Activated CD8-positive, alpha-beta T cell treated with anti-CD3 and anti-CD28 coated beads for 36 hours (primary cell): ENCODE data around the gene TRHDE. TPM values are rescaled to one million over a fixed set of nuclear protein-coding genes. Genes with fewer than 3 reads are reported as not detected.

Experiments used
- ATAC-seq: fragments of 200-7000 bp; cut with Tn5 transposase; one replicate; pipeline ENCODE4 v1.10.0; 2021; ENCODE audit warnings: mild to moderate bottlenecking, moderate library complexity
- CTCF ChIA-PET: fragments of 350-600 bp; sonication (Branson Sonifier 250); formaldehyde crosslinking; loops from one replicate; lab custom pipeline; 2021; ENCODE audit warnings: antibody characterized with exemption; lab: Charles Lee
- POLR2A ChIA-PET: fragments of 350-600 bp; sonication (Branson Sonifier 250); formaldehyde crosslinking; loops from one replicate; lab custom pipeline; 2021; ENCODE audit warnings: antibody characterized with exemption; lab: Charles Lee
- DNase-seq: peaks from one replicate; pipeline ENCODE4 v3.0.0-alpha.2; 2020
- H3K27ac Mint-ChIP-seq: one replicate; pipeline ENCODE4 v1.8.0; 2021; ENCODE audit warnings: mild to moderate bottlenecking, mixed read lengths
- H3K27me3 Mint-ChIP-seq: one replicate; pipeline ENCODE4 v1.8.0; 2021; ENCODE audit warnings: mixed read lengths
- H3K36me3 Mint-ChIP-seq: one replicate; pipeline ENCODE4 v1.8.0; 2021; ENCODE audit warnings: low read depth, mixed read lengths
- H3K4me1 Mint-ChIP-seq: one replicate; pipeline ENCODE4 v1.8.0; 2021; ENCODE audit warnings: low read depth, mixed read lengths
- H3K4me3 Mint-ChIP-seq: one replicate; pipeline ENCODE4 v1.8.0; 2021; ENCODE audit warnings: mild to moderate bottlenecking, moderate library complexity, mixed read lengths
- H3K9me3 Mint-ChIP-seq: one replicate; pipeline ENCODE4 v1.8.0; 2021; ENCODE audit warnings: mixed read lengths
- CTCF ChIP-seq: fragments of 200-600 bp; IDR thresholded peaks from one replicate; pipeline ENCODE4 v1.8.0; 2022; ENCODE audit warnings: antibody characterized with exemption, mild to moderate bottlenecking
- intact Hi-C: fragments of 100-400 bp; cut with micrococcal nuclease; formaldehyde crosslinking; loops from one replicate; pipeline ENCODE4 v1.10.0; 2022
- total RNA-seq, 2 experiments: library from RNA; stranded (reverse); gene quantifications; one replicate each; pipeline ENCODE4 v1.2.3, GENCODE V29; 2021

TRHDE gene
- total RNA-seq, 2 experiments from 2014 or later, result not detected

GRCh38 chr12:72493407-72493806, 221.2 kb downstream of the TRHDE start:
- H3K27ac Mint-ChIP-seq, result no peak overlapping the region
- H3K9me3 Mint-ChIP-seq, result peaks cover 7% of the 10 kb centered on the region
- H3K36me3 Mint-ChIP-seq, result no peaks in the 10 kb centered on the region
- no peak overlapping the region for H3K4me3 Mint-ChIP-seq
- no peaks in the 10 kb centered on the region for H3K4me1 Mint-ChIP-seq
- TF ChIP-seq CTCF, result no peak
- ChIA-PET CTCF (no interaction called here), POLR2A (no interaction called here)
- intact Hi-C loops, result no loop called here
- H3K27me3 Mint-ChIP-seq, result no peaks in the 10 kb centered on the region
- ATAC-seq (no peak), DNase-seq (no peak)

- DNase-seq (no peak), ATAC-seq (no peak)
- no peaks in the 10 kb centered on the region for H3K27me3 Mint-ChIP-seq
- no peak overlapping the region for H3K27ac Mint-ChIP-seq
- peaks cover 11% of the 10 kb centered on the region for H3K9me3 Mint-ChIP-seq
- H3K4me1 Mint-ChIP-seq, result no peaks in the 10 kb centered on the region
- POLR2A ChIA-PET, result no interaction called here
- TF ChIP-seq CTCF, result no peak
- no peak overlapping the region for H3K4me3 Mint-ChIP-seq
- intact Hi-C loops, result no loop called here
- CTCF ChIA-PET, result no interaction called here
- H3K36me3 Mint-ChIP-seq, result no peaks in the 10 kb centered on the region
These were observed 226.2 kb downstream of the TRHDE start for GRCh38 chr12:72498354-72498753.

- ATAC-seq, result no peak
- Mint-ChIP-seq H3K4me1 (no peaks in the 10 kb centered on the region), H3K9me3 (peaks cover 10% of the 10 kb centered on the region), H3K27me3 (no peaks in the 10 kb centered on the region), H3K27ac (no peak overlapping the region), H3K36me3 (no peaks in the 10 kb centered on the region), H3K4me3 (no peak overlapping the region)
- ChIA-PET POLR2A (no interaction called here), CTCF (no interaction called here)
- no peak for DNase-seq
- intact Hi-C loops, result no loop called here
- TF ChIP-seq CTCF, result no peak
These were observed 227.1 kb downstream of the TRHDE start for GRCh38 chr12:72499244-72499643.

GRCh38 chr12:72502546-72502945, 230.4 kb downstream of the TRHDE start:
- intact Hi-C loops, result no loop called here
- DNase-seq (no peak), ATAC-seq (no peak)
- no peaks in the 10 kb centered on the region for H3K4me1 Mint-ChIP-seq
- H3K36me3 Mint-ChIP-seq, result no peaks in the 10 kb centered on the region
- H3K4me3 Mint-ChIP-seq, result no peak overlapping the region
- no peak for TF ChIP-seq CTCF
- peaks cover 16% of the 10 kb centered on the region for H3K9me3 Mint-ChIP-seq
- POLR2A ChIA-PET, result no interaction called here
- CTCF ChIA-PET, result no interaction called here
- no peaks in the 10 kb centered on the region for H3K27me3 Mint-ChIP-seq
- no peak overlapping the region for H3K27ac Mint-ChIP-seq

- ChIA-PET POLR2A (interaction anchor here (0.9 kb wide), 1 partner anchor 43 kb away, joined by 3 read pairs; no protein-coding TSS in a partner anchor), CTCF (no interaction called here)
- DNase-seq, result no peak
- H3K27ac Mint-ChIP-seq, result no peak overlapping the region
- intact Hi-C loops, result no loop called here
- no peaks in the 10 kb centered on the region for H3K27me3 Mint-ChIP-seq
- H3K4me1 Mint-ChIP-seq, result no peaks in the 10 kb centered on the region
- H3K9me3 Mint-ChIP-seq, result peaks cover 14% of the 10 kb centered on the region
- ATAC-seq, result no peak
- no peaks in the 10 kb centered on the region for H3K36me3 Mint-ChIP-seq
- no peak for TF ChIP-seq CTCF
- no peak overlapping the region for H3K4me3 Mint-ChIP-seq
These were observed 233.1 kb downstream of the TRHDE start for GRCh38 chr12:72505227-72505626.
